Neural cell (in vitro differentiated cells): Measurements from ENCODE around the gene CDH4.

Experiments
- EP300 ChIP-seq: fragments of 450-650 bp; conservative IDR thresholded peaks from 2 replicates; pipeline ENCODE4 v1.6.1; 2014; ENCODE audit warnings: antibody characterized with exemption, mild to moderate bottlenecking, moderate library complexity; ENCODE audit not compliant: poor library complexity, severe bottlenecking
- RAD21 ChIP-seq: fragments of 450-650 bp; conservative IDR thresholded peaks from 2 replicates; pipeline ENCODE4 v1.6.1; 2014; ENCODE audit warnings: antibody characterized with exemption, mild to moderate bottlenecking, moderate library complexity
- SMC3 ChIP-seq: fragments of 450-650 bp; conservative IDR thresholded peaks from 2 replicates; pipeline ENCODE4 v1.6.1; 2014; ENCODE audit warnings: antibody characterized with exemption, mild to moderate bottlenecking, moderate library complexity; ENCODE audit not compliant: poor library complexity
- TAF1 ChIP-seq: IDR thresholded peaks from 2 replicates; pipeline ENCODE4 v1.6.1; 2012; ENCODE audit warnings: low read depth
- TF ChIP-seq, protein P1 (sequence below): fragments of 450-650 bp; IDR thresholded peaks from 2 replicates; pipeline ENCODE4 v1.5.1; 2014; ENCODE audit warnings: antibody characterized with exemption, mild to moderate bottlenecking, moderate library complexity; ENCODE audit not compliant: poor library complexity, severe bottlenecking

DNA sequence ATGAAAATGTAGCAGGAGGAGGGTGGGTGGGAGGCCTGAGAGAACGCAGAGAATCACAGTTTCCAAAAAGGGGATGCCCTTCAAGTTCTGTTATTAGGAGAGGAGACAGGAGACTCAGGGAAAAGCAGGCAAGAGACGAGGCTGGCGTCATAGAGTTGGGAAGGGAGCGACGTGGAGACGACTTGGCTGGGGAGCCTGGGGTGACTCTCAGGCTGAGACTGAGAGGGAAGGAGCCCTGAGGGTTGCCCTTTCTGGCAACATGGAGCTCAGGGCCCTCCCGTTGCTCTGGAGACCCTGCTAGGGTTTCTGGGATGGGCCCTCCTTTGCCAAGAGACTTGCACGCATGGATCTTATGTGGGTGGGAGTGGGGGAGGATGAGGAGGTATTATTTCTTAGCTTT lies 108.9 kb downstream of the CDH4 start:
- TF ChIP-seq RAD21 (no peak), TAF1 (no peak), EP300 (no peak), SMC3 (no peak)
- TF ChIP-seq, protein P1, sequence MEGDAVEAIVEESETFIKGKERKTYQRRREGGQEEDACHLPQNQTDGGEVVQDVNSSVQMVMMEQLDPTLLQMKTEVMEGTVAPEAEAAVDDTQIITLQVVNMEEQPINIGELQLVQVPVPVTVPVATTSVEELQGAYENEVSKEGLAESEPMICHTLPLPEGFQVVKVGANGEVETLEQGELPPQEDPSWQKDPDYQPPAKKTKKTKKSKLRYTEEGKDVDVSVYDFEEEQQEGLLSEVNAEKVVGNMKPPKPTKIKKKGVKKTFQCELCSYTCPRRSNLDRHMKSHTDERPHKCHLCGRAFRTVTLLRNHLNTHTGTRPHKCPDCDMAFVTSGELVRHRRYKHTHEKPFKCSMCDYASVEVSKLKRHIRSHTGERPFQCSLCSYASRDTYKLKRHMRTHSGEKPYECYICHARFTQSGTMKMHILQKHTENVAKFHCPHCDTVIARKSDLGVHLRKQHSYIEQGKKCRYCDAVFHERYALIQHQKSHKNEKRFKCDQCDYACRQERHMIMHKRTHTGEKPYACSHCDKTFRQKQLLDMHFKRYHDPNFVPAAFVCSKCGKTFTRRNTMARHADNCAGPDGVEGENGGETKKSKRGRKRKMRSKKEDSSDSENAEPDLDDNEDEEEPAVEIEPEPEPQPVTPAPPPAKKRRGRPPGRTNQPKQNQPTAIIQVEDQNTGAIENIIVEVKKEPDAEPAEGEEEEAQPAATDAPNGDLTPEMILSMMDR = no peak
